GM12878 (cell line): Measurements from ENCODE around the gene MYLK3. TPM values are rescaled to one million over a fixed set of nuclear protein-coding genes. Genes with fewer than 3 reads are reported as not detected.
A peak's percentile ranks its signal among the peaks of the same experiment; 100 is the strongest.

Source experiments
- ATF2 ChIP-seq: IDR thresholded peaks from 2 replicates; pipeline ENCODE4 v1.6.1; 2012; ENCODE audit warnings: low read length, inconsistent platforms
- CHD1 ChIP-seq: IDR thresholded peaks from 2 replicates; pipeline ENCODE4 v1.6.1; 2012; ENCODE audit warnings: low read depth, low read length, improper control_type of control experiment
- ESRRA ChIP-seq: IDR thresholded peaks from 2 replicates; pipeline ENCODE4 v1.6.1; 2012; ENCODE audit warnings: mild to moderate bottlenecking, low read length, improper control_type of control experiment
- HCFC1 ChIP-seq: fragments of 150-350 bp; IDR thresholded peaks from 2 replicates; pipeline ENCODE4 v1.6.1; 2014; ENCODE audit warnings: low read length
- HDAC2 ChIP-seq: fragments of 200-600 bp; sonication (generic); IDR thresholded peaks from 2 replicates; pipeline ENCODE4 v1.6.1; 2017
- HDGF ChIP-seq: fragments of 450-650 bp; IDR thresholded peaks from 2 replicates; pipeline ENCODE4 v1.6.1; 2016; ENCODE audit warnings: antibody characterized with exemption
- KLF5 ChIP-seq: fragments of 450-650 bp; IDR thresholded peaks from 2 replicates; pipeline ENCODE4 v1.6.1; 2014; ENCODE audit warnings: mild to moderate bottlenecking; ENCODE audit not compliant: partially characterized antibody
- NR2F1 ChIP-seq: fragments of 450-650 bp; conservative IDR thresholded peaks from 2 replicates; pipeline ENCODE4 v1.6.1; 2017; ENCODE audit warnings: mild to moderate bottlenecking
- PML ChIP-seq: IDR thresholded peaks from 2 replicates; pipeline ENCODE4 v1.6.1; 2012; ENCODE audit warnings: low read length, inconsistent platforms
- RB1 ChIP-seq: fragments of 450-650 bp; formaldehyde crosslinking; IDR thresholded peaks from 2 replicates; pipeline ENCODE4 v1.6.1; 2017; ENCODE audit warnings: mild to moderate bottlenecking, borderline replicate concordance
- REST ChIP-seq: IDR thresholded peaks from 2 replicates; pipeline ENCODE4 v1.6.1; 2012; ENCODE audit warnings: mild to moderate bottlenecking, low read depth, low read length
- RFX5 ChIP-seq: IDR thresholded peaks from 2 replicates; pipeline ENCODE4 v1.6.1; 2011; ENCODE audit warnings: low read depth, low read length, improper control_type of control experiment
- SIX5 ChIP-seq: IDR thresholded peaks from 2 replicates; pipeline ENCODE4 v1.6.1; 2011; ENCODE audit warnings: mild to moderate bottlenecking, low read depth, low read length, moderate library complexity; ENCODE audit not compliant: severe bottlenecking
- SMAD5 ChIP-seq: IDR thresholded peaks from 2 replicates; pipeline ENCODE4 v1.6.1; 2016; ENCODE audit warnings: antibody characterized with exemption, low read depth
- SRF ChIP-seq, 2 experiments: IDR thresholded peaks; 2 replicates each; pipeline ENCODE4 v1.6.1; 2011; ENCODE audit warnings: low read depth in 2 of 2, low read length in 2 of 2, mild to moderate bottlenecking in 1 of 2, moderate library complexity in 1 of 2
- STAT1 ChIP-seq: fragments of 450-650 bp; conservative IDR thresholded peaks from 2 replicates; pipeline ENCODE4 v1.6.1; 2014; ENCODE audit warnings: antibody characterized with exemption, mild to moderate bottlenecking
- ZBTB33 ChIP-seq: fragments of 450-650 bp; IDR thresholded peaks from 2 replicates; pipeline ENCODE4 v1.6.1; 2017; ENCODE audit warnings: mild to moderate bottlenecking
- ZBTB40 ChIP-seq: fragments of 450-650 bp; IDR thresholded peaks from 2 replicates; pipeline ENCODE4 v1.6.1; 2016; ENCODE audit warnings: mild to moderate bottlenecking, moderate library complexity, borderline replicate concordance
- ZNF384 ChIP-seq: IDR thresholded peaks from 2 replicates; pipeline ENCODE4 v1.6.1; 2012; ENCODE audit warnings: low read depth, mild to moderate bottlenecking, low read length, improper control_type of control experiment, borderline replicate concordance
- polyA plus RNA-seq, 11 experiments: library from polyadenylated mRNA; depleted of rRNA in 4 of 11; unstranded in 6 of 11; stranded (reverse) in 5 of 11; fragments of >200 nt; fragmentation: Nextera tagmentation in 4 of 11; fragmentation: Illumina TruSeq in 1 of 11; extraction: Ambion mirVana in 4 of 11; extraction: Trizol in 1 of 11; gene quantifications; 1 replicate in 1 of 11; 2 replicates in 10 of 11; pipeline versions ENCODE4 v1.2.1 to v1.2.3, GENCODE V29; 2011 to 2016; ENCODE audit warnings: inconsistent platforms in 2 of 11, missing spikeins in 2 of 11, low read depth in 1 of 11
- total RNA-seq, 4 experiments: library from RNA; depleted of rRNA in 3 of 4; stranded (reverse); fragments of >200 nt in 3 of 4; fragmentation: Illumina TruSeq in 1 of 4; extraction: Trizol in 1 of 4; gene quantifications; 2 replicates each; pipeline versions ENCODE4 v1.2.1 to v1.2.3, GENCODE V29; 2013 to 2021

The MYLK3 gene
- total and polyA plus RNA-seq, 10 of the 15 experiments (the other 5 are each of a cell fraction or from before 2014, with no cell fraction given): 0.02 to 0.46 (median 0.17) TPM

GRCh38 chr16:46689365-46690280, 58.5 kb downstream of the MYLK3 start, which contains the start of gene ORC6 (continued):
- no peak for TF ChIP-seq ATF2
- TF ChIP-seq HDAC2: peak; percentile 76; the same call in 1 of the 2 replicates
- 0 out of 2 replicates have a peak, but pooled peaks have one; percentile 28 for TF ChIP-seq NR2F1
- no peak for TF ChIP-seq SRF (IDR thresholded peaks at IDR 0.05; ENCODE audit: low read depth in 2 of 2, low read length in 2 of 2)
- TF ChIP-seq RB1: peak; percentile 56; the same call in 1 of the 2 replicates
- TF ChIP-seq SMAD5: no peak
- TF ChIP-seq ZBTB40: no peak
- TF ChIP-seq ZBTB33: no peak
- no peak for TF ChIP-seq KLF5
- no peak for TF ChIP-seq CHD1
- no peak for TF ChIP-seq RFX5
- TF ChIP-seq ESRRA: no peak
- TF ChIP-seq SIX5: no peak
- TF ChIP-seq ZNF384: no peak
- no peak for TF ChIP-seq STAT1
- 0 out of 2 replicates have a peak, but pooled peaks have one; percentile 15 for TF ChIP-seq HCFC1
- TF ChIP-seq REST: no peak
- no peak for TF ChIP-seq PML
- TF ChIP-seq HDGF: peak; percentile 87; the same call in 1 of the 2 replicates
